Fibroblast of mammary gland (primary cell): ENCODE measurements around the gene SIGLEC8.
"Not testable (repeated sequence)": the region's sequence is repeated elsewhere in the genome, so short reads cannot be mapped to it uniquely, and the experiment has no call there.

Experiments
- DNase-seq: peaks from one replicate; pipeline ENCODE4 v3.0.0-alpha.2; 2010; ENCODE audit warnings: low read depth
- H3K4me3 ChIP-seq: 2 replicates; pipeline ENCODE4 v1.5.1; 2011; ENCODE audit warnings: low read depth, mild to moderate bottlenecking, low read length, moderate library complexity; ENCODE audit not compliant: control insufficient read depth
- TF ChIP-seq, protein P1 (sequence below): conservative IDR thresholded peaks from 2 replicates; pipeline ENCODE4 v1.5.1; 2011; ENCODE audit warnings: low read depth, low read length, inconsistent platforms; ENCODE audit not compliant: control insufficient read depth, insufficient read depth

Gene SIGLEC8

DNA sequence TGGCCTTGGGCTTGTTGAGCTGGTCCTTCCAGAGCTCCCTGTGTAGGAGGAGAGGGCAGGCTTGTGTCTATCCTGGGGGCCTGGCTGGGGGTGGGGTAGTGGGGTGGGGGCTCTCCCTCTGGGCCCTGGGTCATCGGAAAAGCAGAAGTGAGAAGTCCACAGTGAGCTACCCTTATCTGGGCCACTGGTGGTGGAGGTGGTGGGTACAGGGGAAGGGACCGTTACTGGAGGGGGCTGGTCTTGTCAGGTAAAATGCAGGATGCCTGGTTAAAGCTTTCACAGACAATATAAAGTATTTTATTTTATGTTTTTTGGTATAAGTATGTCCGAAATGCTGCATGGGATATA is 40.5 kb downstream of the SIGLEC8 start:
- TF ChIP-seq, protein P1, sequence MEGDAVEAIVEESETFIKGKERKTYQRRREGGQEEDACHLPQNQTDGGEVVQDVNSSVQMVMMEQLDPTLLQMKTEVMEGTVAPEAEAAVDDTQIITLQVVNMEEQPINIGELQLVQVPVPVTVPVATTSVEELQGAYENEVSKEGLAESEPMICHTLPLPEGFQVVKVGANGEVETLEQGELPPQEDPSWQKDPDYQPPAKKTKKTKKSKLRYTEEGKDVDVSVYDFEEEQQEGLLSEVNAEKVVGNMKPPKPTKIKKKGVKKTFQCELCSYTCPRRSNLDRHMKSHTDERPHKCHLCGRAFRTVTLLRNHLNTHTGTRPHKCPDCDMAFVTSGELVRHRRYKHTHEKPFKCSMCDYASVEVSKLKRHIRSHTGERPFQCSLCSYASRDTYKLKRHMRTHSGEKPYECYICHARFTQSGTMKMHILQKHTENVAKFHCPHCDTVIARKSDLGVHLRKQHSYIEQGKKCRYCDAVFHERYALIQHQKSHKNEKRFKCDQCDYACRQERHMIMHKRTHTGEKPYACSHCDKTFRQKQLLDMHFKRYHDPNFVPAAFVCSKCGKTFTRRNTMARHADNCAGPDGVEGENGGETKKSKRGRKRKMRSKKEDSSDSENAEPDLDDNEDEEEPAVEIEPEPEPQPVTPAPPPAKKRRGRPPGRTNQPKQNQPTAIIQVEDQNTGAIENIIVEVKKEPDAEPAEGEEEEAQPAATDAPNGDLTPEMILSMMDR = no peak
- H3K4me3 ChIP-seq = no peak overlapping the region
- no peak for DNase-seq

DNA sequence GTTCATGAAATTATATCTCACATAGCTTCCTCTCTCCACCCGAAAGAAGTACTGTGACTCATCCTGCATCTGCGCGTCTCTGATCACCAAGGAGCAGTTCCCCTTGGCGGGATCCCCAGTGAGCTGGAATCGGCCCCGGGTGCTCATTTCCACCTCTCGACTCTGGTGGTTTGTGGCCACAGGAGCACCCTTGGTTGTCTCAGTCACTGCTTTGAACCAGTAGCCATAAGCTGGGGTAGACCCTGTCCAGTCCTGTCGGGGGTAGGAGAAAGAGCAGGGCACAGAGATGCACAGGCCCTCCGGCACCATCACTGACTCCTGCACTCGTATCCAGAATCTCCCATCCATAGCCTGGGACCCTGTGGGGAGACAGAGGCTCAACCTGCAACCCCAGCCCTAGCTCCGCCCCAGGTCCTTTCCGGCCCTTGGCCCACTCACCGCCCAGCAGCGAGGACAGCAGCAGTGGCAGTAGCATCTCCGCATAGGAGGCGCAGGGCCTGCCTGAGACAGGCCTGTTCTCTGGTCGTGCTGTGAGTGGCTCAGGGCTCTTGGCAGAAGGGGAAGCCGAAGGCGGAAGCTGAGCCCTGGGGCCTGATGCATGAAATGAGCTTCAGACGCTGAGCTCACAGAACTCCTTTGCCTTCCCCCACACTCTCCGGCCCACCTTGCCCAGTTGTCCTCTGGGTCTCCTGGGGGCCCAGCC is 41.0 kb downstream of the SIGLEC8 start, which contains the start of gene SIGLEC10:
TSS of gene SIGLEC10 (minus strand) at position 536 of the 703 bp plus-strand sequence. CDS start at position 475, 61 bp downstream.
- DNase-seq = peak; percentile 35
- TF ChIP-seq, protein P1 = no peak
- H3K4me3 ChIP-seq = no peak within 1 kb of the TSS

- H3K4me3 ChIP-seq, DNase-seq: not testable (repeated sequence)
Observed at GRCh38 chr19:51416422-51416821, 41.8 kb downstream of the SIGLEC8 start.

DNA sequence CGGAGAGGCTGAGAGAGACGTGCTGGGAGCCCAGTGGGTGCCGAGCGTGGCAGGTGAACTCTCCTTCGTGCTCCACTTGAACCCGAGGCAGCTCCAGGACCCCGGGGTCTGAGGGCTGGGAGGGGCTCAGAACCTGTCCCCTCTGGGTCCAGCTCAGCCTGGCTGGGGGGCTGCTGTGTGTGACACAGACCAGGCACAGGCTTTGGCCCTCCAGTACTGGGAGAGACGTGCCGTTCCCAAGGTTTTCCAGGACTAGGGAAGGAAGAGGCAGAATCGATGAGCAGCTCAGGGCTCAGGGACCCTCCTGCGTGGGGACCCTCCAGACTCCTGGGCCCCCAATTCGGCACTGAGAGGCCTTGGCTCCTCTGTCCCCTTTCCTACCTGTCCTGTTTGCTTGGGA is 43.1 kb downstream of the SIGLEC8 start:
- DNase-seq = no peak
- no peak overlapping the region for H3K4me3 ChIP-seq
- TF ChIP-seq, protein P1 = no peak

- TF ChIP-seq, protein P1 = no peak
- DNase-seq = no peak
- H3K4me3 ChIP-seq = no peak overlapping the region
Observed at GRCh38 chr19:51410950-51411748, 47.1 kb downstream of the SIGLEC8 start.

DNA sequence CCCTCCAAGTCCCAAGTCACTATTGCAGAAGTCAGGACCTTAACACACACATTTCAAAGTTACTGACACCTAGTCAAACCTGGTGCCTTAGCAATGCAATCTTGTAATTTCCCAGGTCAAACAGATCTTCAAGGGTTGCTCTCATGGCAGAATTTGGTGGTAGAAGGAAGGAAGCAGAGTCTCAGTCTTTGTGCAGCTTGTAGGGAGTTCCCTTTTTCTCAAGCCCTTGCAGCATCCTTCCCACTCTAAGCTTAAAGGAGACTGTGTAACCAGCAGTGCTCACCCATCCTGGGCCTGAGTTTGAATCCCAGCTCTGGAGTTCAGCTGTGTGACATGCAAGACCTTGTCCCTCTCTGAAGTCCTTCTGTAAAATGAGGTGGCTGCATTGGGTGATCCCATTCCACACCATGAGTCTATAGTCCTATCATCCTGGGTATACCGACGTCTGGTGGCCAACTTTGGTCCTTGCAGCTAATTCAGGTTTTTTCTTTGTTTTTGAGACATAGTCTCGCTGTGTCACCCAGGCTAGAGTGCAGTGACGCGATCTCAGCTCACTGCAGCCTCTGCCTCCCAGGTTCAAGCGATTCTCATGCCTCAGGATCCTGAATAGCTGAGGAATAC is 50.6 kb downstream of the SIGLEC8 start:
- H3K4me3 ChIP-seq = no peak overlapping the region
- peak; percentile 40 for DNase-seq
- TF ChIP-seq, protein P1 = peak; percentile 57

GRCh38 chr19:51402117-51402516 is 56.1 kb downstream of the SIGLEC8 start:
- DNase-seq = no peak
- no peak overlapping the region for H3K4me3 ChIP-seq
- TF ChIP-seq, protein P1 = no peak
